ENCODE measurements around the gene STON2. TPM values are rescaled to one million over a fixed set of nuclear protein-coding genes. Genes with fewer than 3 reads are reported as not detected.

STON2 gene
- total RNA-seq, 1 donor from 2014 or later = 14.0 TPM

- DNase-seq (ENCODE audit: low spot score) = no peak
Measured at GRCh38 chr14:81418057-81418790, 18.1 kb upstream of the STON2 start.

- no peak for DNase-seq (ENCODE audit: low spot score)
Measured at GRCh38 chr14:81416981-81417380, 16.9 kb upstream of the STON2 start.

- peak; percentile 58 for DNase-seq (ENCODE audit: low spot score)
Measured at GRCh38 chr14:81416194-81416952, 16.2 kb upstream of the STON2 start.

GRCh38 chr14:81415781-81416180 lies 15.7 kb upstream of the STON2 start:
- DNase-seq (ENCODE audit: low spot score) = no peak

- no peak for DNase-seq (ENCODE audit: low spot score)
Measured at GRCh38 chr14:81414123-81414522, 14.0 kb upstream of the STON2 start.

GRCh38 chr14:81412779-81413178 lies 12.7 kb upstream of the STON2 start:
- no peak for DNase-seq (ENCODE audit: low spot score)

- no peak for DNase-seq (ENCODE audit: low spot score)
Measured at GRCh38 chr14:81408595-81408994, 8.5 kb upstream of the STON2 start.

- no peak for DNase-seq (ENCODE audit: low spot score)
Measured at GRCh38 chr14:81406863-81407262, 6.7 kb upstream of the STON2 start.

GRCh38 chr14:81402123-81402495 lies 2.0 kb upstream of the STON2 start:
- no peak for DNase-seq (ENCODE audit: low spot score)

GRCh38 chr14:81401420-81402122 lies 1.4 kb upstream of the STON2 start:
- DNase-seq (ENCODE audit: low spot score) = no peak

- peak; percentile 54 for DNase-seq (ENCODE audit: low spot score)
Measured at GRCh38 chr14:81400852-81401251, 728 bp upstream of the STON2 start.

GRCh38 chr14:81398196-81398891 lies 1.8 kb downstream of the STON2 start:
- DNase-seq (ENCODE audit: low spot score) = no peak

GRCh38 chr14:81396113-81396512 lies 4.0 kb downstream of the STON2 start:
- DNase-seq (ENCODE audit: low spot score) = no peak

GRCh38 chr14:81394739-81395138 lies 5.4 kb downstream of the STON2 start:
- no peak for DNase-seq (ENCODE audit: low spot score)

- no peak for DNase-seq (ENCODE audit: low spot score)
Measured at GRCh38 chr14:81392976-81393643, 7.0 kb downstream of the STON2 start.

GRCh38 chr14:81392052-81392451 lies 8.1 kb downstream of the STON2 start:
- DNase-seq (ENCODE audit: low spot score) = no peak

- no peak for DNase-seq (ENCODE audit: low spot score)
Measured at GRCh38 chr14:81390696-81391095, 9.4 kb downstream of the STON2 start.

GRCh38 chr14:81388336-81388735 lies 11.8 kb downstream of the STON2 start:
- DNase-seq (ENCODE audit: low spot score) = no peak

- no peak for DNase-seq (ENCODE audit: low spot score)
Measured at GRCh38 chr14:81386290-81386745, 13.8 kb downstream of the STON2 start.

GRCh38 chr14:81385886-81386285 lies 14.2 kb downstream of the STON2 start:
- no peak for DNase-seq (ENCODE audit: low spot score)

GRCh38 chr14:81385419-81385818 lies 14.7 kb downstream of the STON2 start:
- DNase-seq (ENCODE audit: low spot score) = no peak
